Measurements from ENCODE around the gene ECT2L. TPM values are rescaled to one million over a fixed set of nuclear protein-coding genes. Genes with fewer than 3 reads are reported as not detected.
A peak's percentile ranks its signal among the peaks of the same experiment; 100 is the strongest.

ECT2L gene
- polyA plus RNA-seq, 2 donors = 0.04 to 0.05 TPM

DNA sequence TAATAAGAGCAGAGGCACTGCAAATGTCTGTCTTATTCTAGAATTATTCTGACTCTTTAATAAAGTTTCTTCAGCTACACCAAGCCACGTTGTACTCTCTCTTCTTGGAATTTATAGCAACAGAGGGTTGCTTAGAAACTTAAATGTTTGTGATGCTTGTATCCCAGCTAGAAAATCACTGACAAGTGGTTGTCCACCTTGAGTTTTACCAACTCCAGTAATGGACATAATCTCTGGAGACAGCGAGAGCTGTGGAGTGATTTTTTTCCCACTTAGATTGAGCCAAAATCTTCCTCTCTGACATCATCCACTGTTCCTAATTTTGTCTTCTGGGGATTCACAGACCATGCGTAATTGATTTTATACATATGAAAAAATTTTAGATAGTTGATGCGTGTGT, 8.0 kb downstream of the ECT2L start:
- WGBS, 2 donors = 61 to 64% methylated on average over 4 of the region's 4 CpGs
- Histone ChIP-seq H3K4me3 (ENCODE audit: low read depth in 1 of 2, low read length in 2 of 2) (no peak overlapping the region), H3K36me3 (ENCODE audit: control insufficient read depth in 2 of 2, insufficient read depth in 2 of 2, low read length in 1 of 2) (no peaks in the 10 kb centered on the region), H3K4me1 (ENCODE audit: control insufficient read depth in 2 of 2, insufficient read depth in 2 of 2, low read length in 1 of 2) (no peaks in the 10 kb centered on the region), H3K27ac (ENCODE audit: low read depth in 2 of 2, low read length in 1 of 2) (no peak overlapping the region), H3K9me3 (ENCODE audit: control insufficient read depth in 2 of 2, insufficient read depth in 1 of 2, low read depth in 1 of 2, low read length in 1 of 2) (no peaks in the 10 kb centered on the region), H3K27me3 (ENCODE audit: control insufficient read depth in 1 of 2, insufficient read depth in 2 of 2, low read length in 2 of 2) (no peaks in the 10 kb centered on the region)

DNA sequence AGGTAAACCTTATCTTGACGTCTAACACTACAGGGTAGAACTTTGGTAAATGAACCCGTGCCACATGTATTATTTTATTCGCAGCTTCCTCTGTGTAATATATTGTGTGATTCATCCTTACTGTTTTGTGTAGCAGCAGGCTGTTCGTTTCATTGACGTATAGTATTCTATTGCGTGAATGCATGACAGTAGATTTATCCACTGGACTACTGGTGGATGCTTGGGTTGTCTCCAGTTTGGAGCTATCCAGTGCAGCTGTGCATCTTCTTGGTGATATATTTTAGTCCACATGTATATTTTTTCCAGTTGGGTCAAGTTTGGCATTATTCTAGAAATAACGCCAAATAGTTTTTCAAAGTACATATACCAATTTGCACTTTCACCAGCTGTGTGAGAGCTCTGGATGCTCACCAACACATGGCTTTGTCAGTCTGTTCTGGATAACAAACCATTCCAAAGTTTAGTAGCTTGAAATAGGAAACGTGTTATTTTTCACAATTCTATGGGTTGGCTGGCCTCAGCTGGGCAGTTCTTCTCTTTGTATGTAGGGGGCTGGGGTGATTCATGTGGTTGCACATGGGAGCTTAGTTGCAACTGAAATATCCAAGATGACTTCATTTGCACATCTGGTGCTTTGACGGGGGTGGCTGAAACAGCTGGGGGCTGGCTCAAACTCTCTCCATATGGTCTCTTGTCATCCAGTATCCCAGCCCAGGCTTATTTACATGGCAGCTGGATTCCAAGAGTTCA, 9.3 kb downstream of the ECT2L start:
- Histone ChIP-seq H3K27ac (ENCODE audit: low read depth in 2 of 2, low read length in 1 of 2) (no peak overlapping the region), H3K27me3 (ENCODE audit: control insufficient read depth in 1 of 2, insufficient read depth in 2 of 2, low read length in 2 of 2) (no peaks in the 10 kb centered on the region), H3K36me3 (ENCODE audit: control insufficient read depth in 2 of 2, insufficient read depth in 2 of 2, low read length in 1 of 2) (no peaks in the 10 kb centered on the region), H3K9me3 (ENCODE audit: control insufficient read depth in 2 of 2, insufficient read depth in 1 of 2, low read depth in 1 of 2, low read length in 1 of 2) (no peaks in the 10 kb centered on the region), H3K4me1 (ENCODE audit: control insufficient read depth in 2 of 2, insufficient read depth in 2 of 2, low read length in 1 of 2) (no peaks in the 10 kb centered on the region), H3K4me3 (ENCODE audit: low read depth in 1 of 2, low read length in 2 of 2) (no peak overlapping the region)
- WGBS, 2 donors = 80 to 84% methylated on average over 9 of the region's 9 CpGs

DNA sequence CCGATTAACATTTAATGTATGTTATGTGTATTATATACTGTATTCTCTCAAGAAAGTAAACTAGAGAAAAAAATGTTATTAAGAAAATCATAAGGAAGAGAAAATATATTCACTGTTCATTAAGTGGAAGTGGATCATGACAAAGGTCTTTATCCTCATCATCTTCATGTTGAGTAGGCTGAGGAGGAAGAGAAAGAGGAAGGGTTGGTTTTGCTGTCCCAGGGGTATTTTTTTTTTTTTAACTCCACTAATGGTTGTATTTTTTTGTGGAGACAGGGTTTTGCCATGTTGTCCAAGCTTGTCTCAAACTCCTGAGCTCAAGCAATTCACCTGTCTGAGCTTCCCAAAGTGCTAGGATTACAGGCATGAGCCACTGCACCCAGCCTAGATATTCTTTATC, 11.0 kb downstream of the ECT2L start:
- no peaks in the 10 kb centered on the region for H3K4me1 ChIP-seq (ENCODE audit: control insufficient read depth in 2 of 2, insufficient read depth in 2 of 2, low read length in 1 of 2)
- no peak overlapping the region for H3K27ac ChIP-seq (ENCODE audit: low read depth in 2 of 2, low read length in 1 of 2)
- no peaks in the 10 kb centered on the region for H3K27me3 ChIP-seq (ENCODE audit: control insufficient read depth in 1 of 2, insufficient read depth in 2 of 2, low read length in 2 of 2)
- no peaks in the 10 kb centered on the region for H3K9me3 ChIP-seq (ENCODE audit: control insufficient read depth in 2 of 2, insufficient read depth in 1 of 2, low read depth in 1 of 2, low read length in 1 of 2)
- no peaks in the 10 kb centered on the region for H3K36me3 ChIP-seq (ENCODE audit: control insufficient read depth in 2 of 2, insufficient read depth in 2 of 2, low read length in 1 of 2)
- WGBS, 2 donors = 87 to 90% methylated on average over 1 of the region's 1 CpG
- no peak overlapping the region for H3K4me3 ChIP-seq (ENCODE audit: low read depth in 1 of 2, low read length in 2 of 2)

DNA sequence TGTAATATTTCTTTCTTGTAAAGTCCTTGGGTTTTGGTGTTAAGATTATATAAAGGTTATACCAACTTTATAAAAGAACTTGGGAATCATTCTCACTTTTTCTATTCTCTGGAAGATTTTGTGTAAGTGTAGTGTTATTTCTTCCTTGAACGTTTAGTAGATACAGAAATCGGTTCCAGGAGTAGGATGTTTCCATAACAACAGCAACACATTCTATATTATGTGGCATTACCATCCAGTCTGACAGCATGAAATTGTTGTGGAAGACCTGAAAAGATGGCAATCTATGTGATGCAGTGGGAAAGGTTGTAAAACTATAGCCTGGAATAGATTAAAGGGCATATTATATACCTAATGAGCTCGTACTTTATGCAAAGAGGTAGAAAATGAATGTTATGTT, 13.8 kb downstream of the ECT2L start:
- Histone ChIP-seq H3K9me3 (ENCODE audit: control insufficient read depth in 2 of 2, insufficient read depth in 1 of 2, low read depth in 1 of 2, low read length in 1 of 2) (no peaks in the 10 kb centered on the region), H3K27ac (ENCODE audit: low read depth in 2 of 2, low read length in 1 of 2) (no peak overlapping the region), H3K4me1 (ENCODE audit: control insufficient read depth in 2 of 2, insufficient read depth in 2 of 2, low read length in 1 of 2) (no peaks in the 10 kb centered on the region), H3K36me3 (ENCODE audit: control insufficient read depth in 2 of 2, insufficient read depth in 2 of 2, low read length in 1 of 2) (no peaks in the 10 kb centered on the region), H3K27me3 (ENCODE audit: control insufficient read depth in 1 of 2, insufficient read depth in 2 of 2, low read length in 2 of 2) (no peaks in the 10 kb centered on the region), H3K4me3 (ENCODE audit: low read depth in 1 of 2, low read length in 2 of 2) (no peak overlapping the region)
- 83 to 88% methylated on average over 3 of the region's 3 CpGs for whole genome bisulfite sequencing, 2 donors

DNA sequence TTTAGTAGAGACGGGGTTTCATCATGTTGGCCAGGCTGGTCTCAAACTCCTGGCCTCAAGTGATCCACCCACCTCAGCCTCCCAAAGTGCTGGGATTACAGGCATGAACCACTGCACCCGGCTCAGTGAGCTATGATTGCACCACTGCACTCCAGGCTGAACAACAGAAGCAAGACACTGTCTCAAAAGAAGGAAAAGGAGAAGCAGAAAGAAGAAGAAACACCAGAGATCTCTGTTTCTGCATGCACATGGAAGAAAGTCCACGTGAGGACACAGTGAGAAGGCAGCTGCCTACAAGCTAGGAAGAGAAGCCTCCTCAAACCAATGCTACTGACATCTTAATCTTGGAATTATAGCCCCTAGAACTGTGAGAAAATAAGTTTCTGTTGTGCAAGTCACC, 16.0 kb downstream of the ECT2L start:
- H3K27me3 ChIP-seq (ENCODE audit: control insufficient read depth in 1 of 2, insufficient read depth in 2 of 2, low read length in 2 of 2) = no peaks in the 10 kb centered on the region
- H3K36me3 ChIP-seq (ENCODE audit: control insufficient read depth in 2 of 2, insufficient read depth in 2 of 2, low read length in 1 of 2) = no peaks in the 10 kb centered on the region
- H3K4me1 ChIP-seq (ENCODE audit: control insufficient read depth in 2 of 2, insufficient read depth in 2 of 2, low read length in 1 of 2) = no peaks in the 10 kb centered on the region
- no peak overlapping the region for H3K27ac ChIP-seq (ENCODE audit: low read depth in 2 of 2, low read length in 1 of 2)
- WGBS, 2 donors = 84 to 88% methylated on average over 3 of the region's 3 CpGs
- no peaks in the 10 kb centered on the region for H3K9me3 ChIP-seq (ENCODE audit: control insufficient read depth in 2 of 2, insufficient read depth in 1 of 2, low read depth in 1 of 2, low read length in 1 of 2)
- H3K4me3 ChIP-seq (ENCODE audit: low read depth in 1 of 2, low read length in 2 of 2) = no peak overlapping the region

DNA sequence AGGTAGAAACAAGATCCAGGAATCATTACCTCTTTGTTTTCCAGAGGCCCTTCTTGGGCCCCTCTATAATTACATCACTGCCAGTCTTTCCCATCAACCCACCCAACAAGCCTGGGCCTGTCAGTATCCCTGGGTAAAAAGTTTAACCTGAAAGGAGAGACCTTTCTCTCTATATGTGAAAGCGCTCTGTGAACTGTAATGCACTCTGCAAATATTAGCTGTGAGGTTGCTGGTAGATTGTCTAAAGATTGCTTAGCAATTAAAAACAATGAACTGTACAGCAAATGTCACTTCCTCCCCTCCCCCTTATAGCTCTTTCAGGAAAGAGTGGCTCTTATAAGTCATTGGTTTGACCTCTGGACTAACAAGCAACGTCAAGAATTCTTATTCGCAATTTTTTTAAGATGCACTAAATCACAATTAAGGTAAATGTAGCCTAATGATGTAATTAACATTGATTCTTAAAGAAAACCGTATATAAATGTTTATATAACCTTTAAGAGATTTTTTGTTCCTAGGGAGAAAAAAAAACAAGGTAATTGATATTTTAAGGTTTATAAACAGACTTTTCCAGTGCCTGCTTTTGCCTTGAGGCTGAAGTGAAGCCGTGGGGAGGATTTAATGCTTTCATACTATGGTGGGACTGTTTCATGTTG, 18.4 kb downstream of the ECT2L start:
- peaks cover 0 to 4% of the 10 kb centered on the region in 2 donors for H3K4me1 ChIP-seq (ENCODE audit: control insufficient read depth in 2 of 2, insufficient read depth in 2 of 2, low read length in 1 of 2)
- H3K27me3 ChIP-seq (ENCODE audit: control insufficient read depth in 1 of 2, insufficient read depth in 2 of 2, low read length in 2 of 2) = no peaks in the 10 kb centered on the region
- no peaks in the 10 kb centered on the region for H3K36me3 ChIP-seq (ENCODE audit: control insufficient read depth in 2 of 2, insufficient read depth in 2 of 2, low read length in 1 of 2)
- 57 to 58% methylated on average over 5 of the region's 5 CpGs for WGBS, 2 donors
- H3K4me3 ChIP-seq (ENCODE audit: low read depth in 1 of 2, low read length in 2 of 2) = no peak overlapping the region
- no peak overlapping the region for H3K27ac ChIP-seq (ENCODE audit: low read depth in 2 of 2, low read length in 1 of 2)
- H3K9me3 ChIP-seq (ENCODE audit: control insufficient read depth in 2 of 2, insufficient read depth in 1 of 2, low read depth in 1 of 2, low read length in 1 of 2) = no peaks in the 10 kb centered on the region

DNA sequence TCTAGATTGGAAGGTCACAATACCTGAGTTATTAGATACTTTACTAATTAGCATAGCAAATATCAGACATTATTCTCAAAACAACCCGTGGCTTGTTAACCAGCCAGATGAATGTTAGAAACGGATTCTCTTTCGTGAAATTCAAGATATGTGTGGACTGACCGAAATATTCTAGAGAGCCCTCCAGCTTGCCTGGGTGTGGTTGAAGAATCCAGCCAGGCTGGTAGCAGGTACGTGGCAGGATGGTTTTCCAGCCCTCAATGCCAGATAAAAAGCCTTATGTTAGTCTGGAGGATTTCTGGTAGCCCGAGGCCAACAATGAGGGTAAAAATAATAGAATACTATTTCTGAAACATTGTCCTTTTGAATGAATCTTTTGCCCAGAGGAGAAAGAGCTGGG, 19.3 kb downstream of the ECT2L start:
- Histone ChIP-seq H3K27ac (ENCODE audit: low read depth in 2 of 2, low read length in 1 of 2) (no peak overlapping the region), H3K4me3 (ENCODE audit: low read depth in 1 of 2, low read length in 2 of 2) (no peak overlapping the region), H3K36me3 (ENCODE audit: control insufficient read depth in 2 of 2, insufficient read depth in 2 of 2, low read length in 1 of 2) (no peaks in the 10 kb centered on the region), H3K27me3 (ENCODE audit: control insufficient read depth in 1 of 2, insufficient read depth in 2 of 2, low read length in 2 of 2) (no peaks in the 10 kb centered on the region), H3K9me3 (ENCODE audit: control insufficient read depth in 2 of 2, insufficient read depth in 1 of 2, low read depth in 1 of 2, low read length in 1 of 2) (no peaks in the 10 kb centered on the region), H3K4me1 (ENCODE audit: control insufficient read depth in 2 of 2, insufficient read depth in 2 of 2, low read length in 1 of 2) (peaks cover 0 to 5% of the 10 kb centered on the region in 2 donors)
- 54 to 68% methylated on average over 6 of the region's 6 CpGs for WGBS, 2 donors

DNA sequence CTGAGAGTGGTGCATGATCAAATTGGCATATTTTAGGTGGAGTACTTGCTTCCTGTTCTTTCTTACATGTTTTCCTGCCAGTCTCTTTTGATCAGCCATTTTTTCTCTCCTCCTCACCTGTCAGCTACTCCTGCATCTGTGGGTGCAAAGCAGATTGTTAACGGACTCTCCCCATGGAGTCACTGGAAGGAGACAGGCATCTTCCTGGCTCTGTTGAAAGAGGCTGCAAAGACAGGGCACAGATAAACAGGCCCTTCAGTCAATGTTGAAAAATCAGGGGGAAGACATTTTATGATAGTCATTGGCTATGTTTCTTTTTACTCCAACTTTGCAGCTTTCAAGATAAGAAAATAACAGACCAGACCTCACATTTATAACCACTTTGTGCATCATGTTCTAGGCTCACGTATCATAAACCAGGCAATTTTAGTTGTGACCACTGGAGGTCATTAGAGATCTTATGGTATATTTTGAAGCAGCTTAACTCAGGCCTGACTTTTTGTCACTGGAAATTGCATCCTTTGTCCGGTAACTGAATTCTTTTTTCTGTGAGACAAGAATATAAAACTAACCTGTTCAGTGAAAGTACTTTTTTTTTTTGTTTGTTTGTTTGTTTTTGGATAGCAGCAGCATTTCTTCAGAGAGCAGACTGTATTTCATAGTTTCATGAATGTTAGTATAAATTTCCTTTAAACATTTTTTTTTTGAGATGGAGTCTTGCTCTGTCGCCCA, 20.1 kb downstream of the ECT2L start:
- H3K9me3 ChIP-seq (ENCODE audit: control insufficient read depth in 2 of 2, insufficient read depth in 1 of 2, low read depth in 1 of 2, low read length in 1 of 2) = no peaks in the 10 kb centered on the region
- no peak overlapping the region for H3K27ac ChIP-seq (ENCODE audit: low read depth in 2 of 2, low read length in 1 of 2)
- H3K27me3 ChIP-seq (ENCODE audit: control insufficient read depth in 1 of 2, insufficient read depth in 2 of 2, low read length in 2 of 2) = no peaks in the 10 kb centered on the region
- WGBS, 2 donors = 29 to 32% methylated on average over 4 of the region's 4 CpGs
- no peak overlapping the region for H3K4me3 ChIP-seq (ENCODE audit: low read depth in 1 of 2, low read length in 2 of 2)
- H3K36me3 ChIP-seq (ENCODE audit: control insufficient read depth in 2 of 2, insufficient read depth in 2 of 2, low read length in 1 of 2) = no peaks in the 10 kb centered on the region
- peaks cover 0 to 5% of the 10 kb centered on the region in 2 donors for H3K4me1 ChIP-seq (ENCODE audit: control insufficient read depth in 2 of 2, insufficient read depth in 2 of 2, low read length in 1 of 2)

DNA sequence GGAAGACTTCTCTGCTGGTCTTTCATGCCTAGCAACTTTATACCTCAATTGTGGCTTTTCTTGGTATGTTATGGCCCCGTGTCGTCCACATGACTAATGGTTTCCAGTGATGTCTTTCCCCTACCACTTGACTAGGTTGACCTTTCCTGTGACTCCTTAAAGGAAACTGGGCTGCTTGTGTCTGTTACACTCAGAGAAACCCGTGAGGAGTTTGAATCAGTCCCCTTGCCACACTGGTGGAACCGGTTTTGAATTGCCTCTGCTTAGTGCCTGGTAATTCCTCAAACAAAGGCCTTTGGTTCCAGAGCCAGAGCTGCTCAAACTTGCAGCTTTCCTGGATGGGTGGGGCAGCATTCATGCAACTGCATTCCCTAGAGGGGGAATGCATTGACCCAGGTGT, 21.9 kb downstream of the ECT2L start:
- H3K9me3 ChIP-seq (ENCODE audit: control insufficient read depth in 2 of 2, insufficient read depth in 1 of 2, low read depth in 1 of 2, low read length in 1 of 2) = no peaks in the 10 kb centered on the region
- no peaks in the 10 kb centered on the region for H3K27me3 ChIP-seq (ENCODE audit: control insufficient read depth in 1 of 2, insufficient read depth in 2 of 2, low read length in 2 of 2)
- H3K4me1 ChIP-seq (ENCODE audit: control insufficient read depth in 2 of 2, insufficient read depth in 2 of 2, low read length in 1 of 2) = peaks cover 0 to 5% of the 10 kb centered on the region in 2 donors
- no peak overlapping the region for H3K4me3 ChIP-seq (ENCODE audit: low read depth in 1 of 2, low read length in 2 of 2)
- no peaks in the 10 kb centered on the region for H3K36me3 ChIP-seq (ENCODE audit: control insufficient read depth in 2 of 2, insufficient read depth in 2 of 2, low read length in 1 of 2)
- 30% methylated on average over 4 of the region's 4 CpGs for WGBS, 2 donors
- H3K27ac ChIP-seq (ENCODE audit: low read depth in 2 of 2, low read length in 1 of 2) = peak overlapping the region; percentile 90 to 95
